ENCODE results near the gene PRMT9.

The PRMT9 gene

GRCh38 chr4:147617841-147618691 is 65.9 kb downstream of the PRMT9 start:
- no peak for DNase-seq (ENCODE audit: low spot score)

- DNase-seq (ENCODE audit: low spot score): peak; percentile 97
Observed at GRCh38 chr4:147617173-147617840, 66.7 kb downstream of the PRMT9 start, which contains the start of gene TMEM184C. Gene TMEM184C, plus strand, starts transcription at chr4:147617397. Its CDS starts 560 bp downstream, at chr4:147617957.

- DNase-seq (ENCODE audit: low spot score): no peak
Observed at GRCh38 chr4:147616849-147617172, 67.2 kb downstream of the PRMT9 start.

- no peak for DNase-seq (ENCODE audit: low spot score)
Observed at GRCh38 chr4:147610686-147611085, 73.3 kb downstream of the PRMT9 start.

GRCh38 chr4:147607471-147607870 is 76.5 kb downstream of the PRMT9 start:
- DNase-seq (ENCODE audit: low spot score): no peak

- no peak for DNase-seq (ENCODE audit: low spot score)
Observed at GRCh38 chr4:147605499-147605898, 78.5 kb downstream of the PRMT9 start.

GRCh38 chr4:147599769-147600168 is 84.2 kb downstream of the PRMT9 start:
- DNase-seq (ENCODE audit: low spot score): no peak

GRCh38 chr4:147599206-147599605 is 84.8 kb downstream of the PRMT9 start:
- no peak for DNase-seq (ENCODE audit: low spot score)

GRCh38 chr4:147597561-147597960 is 86.4 kb downstream of the PRMT9 start:
- no peak for DNase-seq (ENCODE audit: low spot score)

- DNase-seq (ENCODE audit: low spot score): no peak
Observed at GRCh38 chr4:147596981-147597380, 87.0 kb downstream of the PRMT9 start.

GRCh38 chr4:147596377-147596776 is 87.6 kb downstream of the PRMT9 start:
- no peak for DNase-seq (ENCODE audit: low spot score)

- no peak for DNase-seq (ENCODE audit: low spot score)
Observed at GRCh38 chr4:147594578-147594977, 89.4 kb downstream of the PRMT9 start.

- DNase-seq (ENCODE audit: low spot score): no peak
Observed at GRCh38 chr4:147594107-147594506, 89.9 kb downstream of the PRMT9 start.

GRCh38 chr4:147591106-147591505 is 92.9 kb downstream of the PRMT9 start:
- DNase-seq (ENCODE audit: low spot score): no peak

GRCh38 chr4:147590249-147590920 is 93.6 kb downstream of the PRMT9 start:
- DNase-seq (ENCODE audit: low spot score): peak; percentile 80

GRCh38 chr4:147589586-147589985 is 94.4 kb downstream of the PRMT9 start:
- peak; percentile 42 for DNase-seq (ENCODE audit: low spot score)

Measured in globus pallidus (tissue), 1 donor.